SK-N-SH (cell line): ENCODE data around the gene NFIA. TPM values are rescaled to one million over a fixed set of nuclear protein-coding genes. Genes with fewer than 3 reads are reported as not detected.

Experiments used
- CTCF ChIA-PET: fragments of 300-600, 350-600 bp; formaldehyde crosslinking; extraction: SDS; loops from one replicate; lab custom pipeline; 2021; lab: Yijun Ruan, JAX
- POLR2A ChIA-PET: fragments of 350-600 bp; sonication (Branson Sonifier 250); formaldehyde crosslinking; extraction: SDS; loops from one replicate; lab custom pipeline; 2020; ENCODE audit warnings: antibody characterized with exemption, inconsistent platforms; lab: Yijun Ruan, JAX
- DNase-seq: peaks from one replicate; pipeline ENCODE4 v3.0.0; 2012
- H2AFZ ChIP-seq: fragments of 200-600 bp; sonication (generic); 2 replicates; pipeline ENCODE4 v1.8.1; 2016; ENCODE audit warnings: antibody characterized with exemption, mild to moderate bottlenecking, low read depth
- H3F3A ChIP-seq: fragments of 200-600 bp; sonication (generic); replicated peaks from 2 replicates; pipeline ENCODE3; 2016; ENCODE audit warnings: antibody characterized with exemption, mild to moderate bottlenecking; ENCODE audit not compliant: insufficient read depth
- H3K27ac ChIP-seq, 2 experiments: fragments of 200-500 bp in 1 of 2; fragments of 200-600 bp in 1 of 2; sonication (Bioruptor generic) in 1 of 2; sonication (generic), shearing (Covaris generic) in 1 of 2; 2 replicates each; pipeline versions ENCODE4 v1.5.1 to v1.6.1; 2014 to 2016; ENCODE audit warnings: low read depth in 2 of 2, inconsistent platforms in 1 of 2, low read length in 1 of 2, mild to moderate bottlenecking in 1 of 2, mixed read lengths in 1 of 2
- H3K27me3 ChIP-seq: fragments of 200-600 bp; sonication (generic), shearing (Covaris generic); 2 replicates; pipeline ENCODE4 v1.6.1; 2016; ENCODE audit warnings: mixed run types; ENCODE audit not compliant: insufficient read depth
- H3K36me3 ChIP-seq, 2 experiments: fragments of 200-500 bp in 1 of 2; fragments of 200-600 bp in 1 of 2; sonication (Bioruptor generic) in 1 of 2; sonication (generic) in 1 of 2; replicated peaks in 1 of 2; 2 replicates each; pipeline versions ENCODE3 to v1.5.1; 2014 to 2016; ENCODE audit warnings: low read length in 1 of 2, mild to moderate bottlenecking in 1 of 2; ENCODE audit not compliant: insufficient read depth in 2 of 2, control insufficient read depth in 1 of 2
- H3K4me1 ChIP-seq, 2 experiments: fragments of 200-500 bp in 1 of 2; fragments of 200-600 bp in 1 of 2; sonication (Bioruptor generic) in 1 of 2; sonication (generic), shearing (Covaris generic) in 1 of 2; 2 replicates each; pipeline versions ENCODE4 v1.5.1 to v1.6.1; 2014 to 2016; ENCODE audit warnings: low read depth in 1 of 2, low read length in 1 of 2, mixed run types in 1 of 2; ENCODE audit not compliant: insufficient read depth in 2 of 2, control insufficient read depth in 1 of 2
- H3K4me2 ChIP-seq: fragments of 200-600 bp; sonication (generic), shearing (Covaris generic); 2 replicates; pipeline ENCODE4 v1.6.1; 2017; ENCODE audit warnings: mixed run types
- H3K4me3 ChIP-seq, 2 experiments: fragments of 200-500 bp in 1 of 2; fragments of 200-600 bp in 1 of 2; sonication (Bioruptor generic) in 1 of 2; sonication (generic), shearing (Covaris generic) in 1 of 2; 2 replicates each; pipeline versions ENCODE4 v1.5.1 to v1.8.1; 2014 to 2016; ENCODE audit warnings: low read depth in 2 of 2, inconsistent platforms in 1 of 2, low read length in 1 of 2, mild to moderate bottlenecking in 1 of 2, mixed read lengths in 1 of 2, moderate library complexity in 1 of 2
- H3K79me2 ChIP-seq: fragments of 200-600 bp; sonication (generic); 2 replicates; pipeline ENCODE4 v1.8.1; 2017; ENCODE audit warnings: mild to moderate bottlenecking; ENCODE audit not compliant: insufficient read depth
- H3K9ac ChIP-seq: fragments of 200-600 bp; sonication (generic); 2 replicates; pipeline ENCODE4 v1.6.1; 2017; ENCODE audit warnings: mixed run types
- H3K9me2 ChIP-seq: fragments of 200-600 bp; sonication (generic); 2 replicates; pipeline ENCODE4 v1.6.1; 2017; ENCODE audit warnings: mixed run types
- H3K9me3 ChIP-seq: fragments of 200-600 bp; sonication (generic); 2 replicates; pipeline ENCODE4 v1.6.1; 2017; ENCODE audit warnings: mixed run types, mild to moderate bottlenecking, moderate library complexity
- H4K20me1 ChIP-seq: fragments of 200-600 bp; sonication (generic); 2 replicates; pipeline ENCODE4 v1.6.1; 2017; ENCODE audit warnings: mild to moderate bottlenecking, mixed run types; ENCODE audit not compliant: insufficient read depth
- CHD2 ChIP-seq: fragments of 150-350 bp; IDR thresholded peaks from 2 replicates; pipeline ENCODE4 v1.6.1; 2018; ENCODE audit warnings: low read length; ENCODE audit not compliant: partially characterized antibody
- ELF1 ChIP-seq: IDR thresholded peaks from 2 replicates; pipeline ENCODE4 v1.4.0; 2012
- REST ChIP-seq: IDR thresholded peaks from 2 replicates; pipeline ENCODE4 v1.6.1; 2012; ENCODE audit warnings: mild to moderate bottlenecking, low read depth, low read length, moderate library complexity
- SIN3A ChIP-seq: IDR thresholded peaks from 2 replicates; pipeline ENCODE4 v1.6.1; 2012; ENCODE audit warnings: low read depth, mild to moderate bottlenecking, low read length, moderate library complexity, borderline replicate concordance
- TEAD4 ChIP-seq: IDR thresholded peaks from 2 replicates; pipeline ENCODE4 v1.4.0; 2012; ENCODE audit warnings: mild to moderate bottlenecking, borderline replicate concordance; ENCODE audit not compliant: insufficient read depth
- WGBS: methylation state at CpG from one replicate; pipeline ENCODE4 v1.1.6; 2017; ENCODE audit warnings: low lambda C conversion rate; 5-methylcytosine and 5-hydroxymethylcytosine counted together
- polyA plus RNA-seq, 3 experiments: library from polyadenylated mRNA; depleted of rRNA; stranded (reverse); fragments of >200 nt; gene quantifications; 2 replicates each; pipeline ENCODE4 v1.2.3, GENCODE V29; 2012
- TF ChIP-seq, protein P1 (sequence below): IDR thresholded peaks from 2 replicates; pipeline ENCODE4 v1.4.0; 2012; ENCODE audit warnings: low read depth, borderline replicate concordance
- TF ChIP-seq, protein P2 (sequence below): fragments of 150-350 bp; IDR thresholded peaks from 2 replicates; pipeline ENCODE4 v1.6.1; 2017; ENCODE audit warnings: antibody characterized with exemption, low read length, low read depth, borderline replicate concordance
- TF ChIP-seq, protein P3 (sequence below): IDR thresholded peaks from 2 replicates; pipeline ENCODE4; 2012

The NFIA gene
- polyA plus RNA-seq, 1 of the 3 experiments (the other 2 are of a cell fraction), result 3.3 TPM

- no peak for TF ChIP-seq REST
- TF ChIP-seq, protein P1, sequence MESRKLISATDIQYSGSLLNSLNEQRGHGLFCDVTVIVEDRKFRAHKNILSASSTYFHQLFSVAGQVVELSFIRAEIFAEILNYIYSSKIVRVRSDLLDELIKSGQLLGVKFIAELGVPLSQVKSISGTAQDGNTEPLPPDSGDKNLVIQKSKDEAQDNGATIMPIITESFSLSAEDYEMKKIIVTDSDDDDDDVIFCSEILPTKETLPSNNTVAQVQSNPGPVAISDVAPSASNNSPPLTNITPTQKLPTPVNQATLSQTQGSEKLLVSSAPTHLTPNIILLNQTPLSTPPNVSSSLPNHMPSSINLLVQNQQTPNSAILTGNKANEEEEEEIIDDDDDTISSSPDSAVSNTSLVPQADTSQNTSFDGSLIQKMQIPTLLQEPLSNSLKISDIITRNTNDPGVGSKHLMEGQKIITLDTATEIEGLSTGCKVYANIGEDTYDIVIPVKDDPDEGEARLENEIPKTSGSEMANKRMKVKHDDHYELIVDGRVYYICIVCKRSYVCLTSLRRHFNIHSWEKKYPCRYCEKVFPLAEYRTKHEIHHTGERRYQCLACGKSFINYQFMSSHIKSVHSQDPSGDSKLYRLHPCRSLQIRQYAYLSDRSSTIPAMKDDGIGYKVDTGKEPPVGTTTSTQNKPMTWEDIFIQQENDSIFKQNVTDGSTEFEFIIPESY, result no peak
- TF ChIP-seq CHD2, result no peak
- TF ChIP-seq, protein P2, sequence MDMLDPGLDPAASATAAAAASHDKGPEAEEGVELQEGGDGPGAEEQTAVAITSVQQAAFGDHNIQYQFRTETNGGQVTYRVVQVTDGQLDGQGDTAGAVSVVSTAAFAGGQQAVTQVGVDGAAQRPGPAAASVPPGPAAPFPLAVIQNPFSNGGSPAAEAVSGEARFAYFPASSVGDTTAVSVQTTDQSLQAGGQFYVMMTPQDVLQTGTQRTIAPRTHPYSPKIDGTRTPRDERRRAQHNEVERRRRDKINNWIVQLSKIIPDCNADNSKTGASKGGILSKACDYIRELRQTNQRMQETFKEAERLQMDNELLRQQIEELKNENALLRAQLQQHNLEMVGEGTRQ, result no peak
- TF ChIP-seq TEAD4, result no peak
- TF ChIP-seq, all 33 proteins: peak for 0
Measured at GRCh38 chr1:61101536-61101935, 19.2 kb downstream of the NFIA start (continued).

GRCh38 chr1:61102041-61102440, 19.7 kb downstream of the NFIA start:
- TF ChIP-seq, protein P3, sequence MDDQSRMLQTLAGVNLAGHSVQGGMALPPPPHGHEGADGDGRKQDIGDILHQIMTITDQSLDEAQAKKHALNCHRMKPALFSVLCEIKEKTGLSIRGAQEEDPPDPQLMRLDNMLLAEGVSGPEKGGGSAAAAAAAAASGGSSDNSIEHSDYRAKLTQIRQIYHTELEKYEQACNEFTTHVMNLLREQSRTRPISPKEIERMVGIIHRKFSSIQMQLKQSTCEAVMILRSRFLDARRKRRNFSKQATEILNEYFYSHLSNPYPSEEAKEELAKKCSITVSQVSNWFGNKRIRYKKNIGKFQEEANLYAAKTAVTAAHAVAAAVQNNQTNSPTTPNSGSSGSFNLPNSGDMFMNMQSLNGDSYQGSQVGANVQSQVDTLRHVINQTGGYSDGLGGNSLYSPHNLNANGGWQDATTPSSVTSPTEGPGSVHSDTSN, result no peak
- TF ChIP-seq ELF1 (no peak), SIN3A (no peak)
- 32% methylated on average over 1 of the region's 1 CpG for WGBS
- no peak overlapping the region for H3K4me2 ChIP-seq
- H4K20me1 ChIP-seq, result no peaks in the 10 kb centered on the region; the same call in 1 of the 2 replicates
- H3K4me1 ChIP-seq, result peaks cover 0 to 23% of the 10 kb centered on the region in 2 experiments; a peak in 2 of 4 replicates
- no peak overlapping the region for H3K4me3 ChIP-seq
- H3K36me3 ChIP-seq, result peaks cover 0 to 2% of the 10 kb centered on the region in 2 experiments
- peak overlapping the region in 1 of 2 experiments; percentile 6; a peak in 1 of 4 replicates for H3K27ac ChIP-seq
- no peaks in the 10 kb centered on the region for H3F3A ChIP-seq
- H3K9ac ChIP-seq, result no peak overlapping the region
- ChIA-PET POLR2A (no interaction called here), CTCF (interaction anchor here (0.8 to 1.1 kb wide), 2 partner anchors 12 to 145 kb away, joined by 3 read pairs; no protein-coding TSS in a partner anchor)
- H3K9me2 ChIP-seq, result no peaks in the 10 kb centered on the region; the same call in 1 of the 2 replicates
- DNase-seq, result no peak
- H2AFZ ChIP-seq, result no peak overlapping the region
- H3K27me3 ChIP-seq, result no peaks in the 10 kb centered on the region
- peaks cover 19% of the 10 kb centered on the region for H3K79me2 ChIP-seq
- H3K9me3 ChIP-seq, result no peaks in the 10 kb centered on the region
